KG1 (cell line): Measurements from ENCODE around the gene MAP2K2.
"Not testable (repeated sequence)": the region's sequence is repeated elsewhere in the genome, so short reads cannot be mapped to it uniquely, and the experiment has no call there.

Source experiments
- DNase-seq: peaks from one replicate; lab custom pipeline; 2025; lab: John Stamatoyannopoulos, UW

Gene MAP2K2

DNA sequence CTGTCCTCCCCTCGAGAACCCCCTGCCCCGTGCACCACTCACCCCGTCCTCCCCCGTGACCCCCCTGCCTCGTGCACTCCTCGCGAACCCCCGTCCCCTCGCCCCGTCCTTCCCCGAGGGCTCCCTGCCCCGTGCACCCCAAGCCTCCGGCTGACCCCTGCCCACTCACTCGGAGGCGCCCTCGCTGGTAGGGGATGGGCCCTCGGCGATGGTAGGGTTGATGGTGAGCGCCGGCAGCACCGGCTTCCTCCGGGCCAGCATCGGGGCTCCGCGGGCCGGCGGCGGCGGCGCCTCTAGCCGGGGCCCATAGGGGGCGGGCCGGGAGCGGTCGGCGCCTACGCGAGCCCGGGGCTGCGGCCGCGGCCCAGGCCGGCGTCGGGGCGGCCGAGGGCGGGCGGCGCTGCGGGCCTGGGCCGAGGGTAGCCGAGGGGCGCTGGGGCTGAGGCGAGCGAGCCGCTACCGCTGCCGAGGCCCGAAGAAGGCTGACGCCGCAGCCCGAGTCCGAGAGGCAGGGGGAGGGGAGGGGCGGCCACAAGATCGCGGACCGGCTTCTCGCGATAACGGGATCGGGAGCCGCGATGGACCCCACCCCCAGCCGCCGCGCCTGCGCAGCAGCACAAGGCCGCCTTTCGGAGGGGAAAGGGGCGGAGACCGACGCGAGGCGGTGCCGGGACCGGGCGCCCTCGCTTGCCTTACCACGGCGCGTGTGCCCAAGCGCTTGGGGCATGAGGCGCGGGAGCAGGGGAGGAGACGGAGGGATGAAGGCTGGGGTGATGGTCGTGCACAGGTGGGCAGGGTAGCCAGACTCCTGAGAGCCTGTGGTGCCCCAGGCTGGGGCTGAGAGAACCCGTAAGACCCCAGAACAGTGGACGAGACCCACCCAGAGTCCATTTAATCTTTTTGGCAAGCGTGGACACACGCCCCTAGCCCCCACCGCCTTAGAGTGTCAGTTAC is at the start of gene MAP2K2:
Gene MAP2K2 (minus strand): TSS at position 508 of the 954 bp plus-strand sequence. CDS start 247 bp downstream, at position 261.
- peak; percentile 67 for DNase-seq

- DNase-seq, result no peak
Observed at GRCh38 chr19:4172861-4173473, 49.0 kb upstream of the MAP2K2 start.

DNA sequence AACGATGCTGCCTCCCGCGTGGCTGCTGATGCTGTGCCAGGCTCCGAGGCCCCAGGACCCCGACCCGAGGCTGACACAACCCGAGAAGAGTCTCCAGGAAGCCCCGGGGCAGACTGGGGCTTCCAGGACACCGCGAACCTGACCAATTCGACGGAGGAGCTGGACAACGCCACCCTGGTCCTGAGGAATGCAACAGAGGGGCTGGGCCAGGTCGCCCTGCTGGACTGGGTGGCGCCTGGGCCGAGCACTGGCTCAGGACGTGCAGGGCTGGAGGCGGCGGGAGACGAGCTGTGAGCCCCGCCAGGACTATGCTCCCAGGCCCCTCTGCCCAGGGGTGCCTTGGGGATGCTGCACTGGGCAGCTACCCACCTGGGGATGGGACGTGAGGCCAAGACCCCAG is 47.8 kb upstream of the MAP2K2 start:
- no peak for DNase-seq

DNA sequence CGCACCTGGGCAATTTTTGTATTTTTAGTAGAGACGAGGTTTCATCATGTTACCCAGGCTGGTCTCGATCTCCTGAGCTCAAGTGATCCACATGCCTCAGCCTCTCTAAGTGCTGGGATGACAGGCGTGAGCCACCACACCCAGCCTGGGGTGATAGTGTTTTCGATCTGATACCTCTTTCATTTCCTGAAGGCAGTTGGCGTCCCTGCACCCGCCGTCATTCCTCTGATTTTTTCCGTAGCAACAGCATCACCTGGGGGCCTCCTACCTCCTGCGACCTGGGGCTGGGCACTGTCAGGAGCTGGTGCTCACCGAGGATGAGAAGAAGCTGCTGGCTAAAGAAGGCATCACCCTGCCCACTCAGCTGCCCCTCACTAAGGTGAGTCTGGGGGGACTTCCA is 40.3 kb upstream of the MAP2K2 start:
- DNase-seq, result no peak

DNA sequence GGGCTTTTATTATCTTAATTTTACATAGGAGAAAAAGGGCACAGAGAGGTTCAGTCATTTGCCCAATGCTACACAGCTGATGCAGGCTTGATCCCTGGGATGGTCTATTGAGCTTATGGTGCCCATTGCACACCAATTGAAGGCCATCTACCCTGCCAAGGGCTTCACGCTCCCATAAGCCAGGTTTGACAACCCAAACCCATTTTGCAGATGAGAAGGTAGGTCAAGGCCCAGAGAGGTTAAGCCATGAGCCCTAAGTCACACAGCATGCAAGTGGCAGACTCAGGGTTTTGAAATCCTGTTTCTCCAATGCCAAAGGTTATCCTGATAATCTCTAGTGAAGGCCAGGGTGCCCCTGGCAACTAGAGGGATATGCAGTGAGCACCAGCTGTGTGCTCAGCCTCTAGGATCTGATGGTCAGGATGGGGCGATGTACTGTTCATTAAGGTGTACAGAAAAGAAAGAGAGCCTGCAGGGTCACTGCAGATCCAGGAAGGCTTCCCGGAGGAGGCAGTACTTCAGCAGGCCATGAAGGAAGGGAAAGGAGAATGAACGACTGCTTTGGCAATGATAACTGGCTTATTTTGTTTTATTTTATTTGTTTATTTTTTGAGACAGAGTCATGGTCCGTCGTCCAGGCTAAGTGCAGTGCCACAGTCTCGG is 37.6 kb upstream of the MAP2K2 start:
- no peak for DNase-seq

GRCh38 chr19:4157971-4158370 is 34.0 kb upstream of the MAP2K2 start:
- not testable (repeated sequence) for DNase-seq

DNA sequence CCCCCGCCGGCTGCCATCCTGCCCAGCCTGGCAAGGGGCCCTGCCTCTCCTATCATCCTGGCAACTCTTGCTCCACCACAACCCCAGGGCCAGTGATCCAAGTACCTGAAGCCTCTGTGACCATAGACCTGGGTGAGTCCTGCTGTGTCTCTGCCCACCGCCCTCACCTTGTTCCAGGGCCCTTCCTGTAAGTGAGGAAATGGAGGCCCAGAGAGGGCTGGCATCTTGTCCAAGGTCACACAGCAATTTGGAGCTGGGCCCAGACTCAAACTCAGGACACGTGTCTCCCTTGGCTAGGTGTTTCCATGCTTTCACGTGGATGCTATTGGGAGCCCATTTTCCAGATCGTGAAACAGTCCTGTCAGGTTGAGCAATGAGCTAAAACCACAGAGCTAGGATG is 33.2 kb upstream of the MAP2K2 start:
- no peak for DNase-seq

DNA sequence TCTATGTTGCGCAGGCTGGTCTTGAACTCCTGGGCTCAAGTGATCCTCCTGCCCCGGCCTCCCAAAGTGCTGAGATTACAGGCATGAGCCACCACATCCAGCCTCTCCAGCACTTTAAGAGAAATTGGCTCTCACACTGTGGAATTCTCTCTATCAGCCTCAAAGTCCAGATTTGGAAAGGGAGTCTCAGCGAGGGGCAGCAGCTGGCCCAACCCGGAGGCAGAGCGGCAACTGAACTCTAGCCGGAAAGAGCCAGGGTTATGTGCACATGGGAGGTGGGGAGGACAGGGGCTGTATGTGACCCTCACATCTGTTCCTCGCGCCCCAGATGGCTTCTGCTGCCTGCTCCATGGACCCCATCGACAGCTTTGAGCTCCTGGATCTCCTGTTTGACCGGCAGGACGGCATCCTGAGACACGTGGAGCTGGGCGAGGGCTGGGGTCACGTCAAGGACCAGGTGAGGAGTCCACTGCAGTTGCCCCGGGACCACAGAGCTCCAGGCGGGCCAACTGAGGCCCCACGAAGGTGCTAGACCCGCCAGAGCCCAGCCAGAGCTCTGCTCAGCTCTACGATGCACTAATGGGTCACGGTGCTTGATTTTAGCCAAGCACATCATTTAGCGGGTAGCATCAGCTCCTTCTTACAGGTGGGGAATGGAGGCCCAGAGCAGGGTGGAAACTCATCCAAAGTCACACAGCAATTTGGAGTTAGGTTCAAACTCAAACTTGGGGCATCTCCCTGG is 30.8 kb upstream of the MAP2K2 start:
- no peak for DNase-seq

DNA sequence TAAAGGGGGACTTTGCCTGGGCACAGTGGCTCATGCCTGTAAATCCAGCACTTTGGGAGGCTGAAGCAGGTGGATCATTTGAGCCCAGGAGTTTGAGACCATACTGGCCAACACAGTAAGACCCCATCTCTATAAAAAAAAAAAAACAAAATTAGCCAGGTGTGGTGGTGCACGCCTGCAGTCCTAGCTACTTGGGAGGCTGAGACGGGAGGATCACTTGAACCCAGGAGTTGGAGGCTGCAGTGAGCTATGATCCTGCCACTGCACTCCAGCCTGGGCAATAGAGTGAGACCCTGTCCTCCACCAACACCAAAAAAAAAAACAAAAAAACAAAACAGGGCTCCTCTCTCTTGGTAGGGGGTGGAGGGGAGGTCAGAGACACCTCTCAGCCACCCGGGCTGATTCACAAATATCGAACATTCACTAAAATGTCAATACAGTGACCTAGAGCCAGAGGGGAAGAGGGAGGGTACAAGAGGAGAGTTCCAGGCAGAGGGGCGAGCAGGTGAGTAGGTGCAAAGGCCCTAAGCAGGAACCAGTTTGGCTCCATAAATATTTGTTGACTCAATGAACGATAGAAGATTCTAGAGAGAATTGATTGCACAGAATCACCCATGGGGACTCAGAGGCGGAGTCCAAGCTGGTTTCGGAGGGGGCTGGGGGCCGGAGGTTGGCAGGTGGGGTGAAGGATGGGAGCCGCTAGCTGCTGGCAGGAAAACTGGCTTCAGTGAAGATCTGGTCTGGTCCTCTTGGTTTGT is 28.5 kb upstream of the MAP2K2 start:
- DNase-seq, result no peak

DNA sequence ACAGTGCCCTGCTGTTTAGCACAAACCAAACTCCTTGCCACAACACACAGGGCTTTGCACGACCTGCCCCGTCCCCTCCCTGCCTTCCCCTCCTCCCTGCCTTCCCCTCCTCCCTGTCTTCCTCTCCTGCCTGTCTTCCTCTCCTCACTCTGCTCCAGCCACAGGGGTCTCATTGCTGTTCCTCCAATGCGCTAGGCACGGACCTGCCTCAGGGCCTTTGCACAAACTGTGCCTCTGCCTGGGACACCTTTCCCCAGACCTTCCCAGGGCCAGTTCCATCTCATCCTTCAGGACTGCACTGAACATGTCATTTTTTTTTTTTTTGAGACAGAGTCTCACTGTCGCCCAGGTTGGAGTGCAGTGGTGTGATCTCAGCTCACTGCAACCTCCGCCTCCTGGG is 27.7 kb upstream of the MAP2K2 start:
- DNase-seq, result no peak

DNA sequence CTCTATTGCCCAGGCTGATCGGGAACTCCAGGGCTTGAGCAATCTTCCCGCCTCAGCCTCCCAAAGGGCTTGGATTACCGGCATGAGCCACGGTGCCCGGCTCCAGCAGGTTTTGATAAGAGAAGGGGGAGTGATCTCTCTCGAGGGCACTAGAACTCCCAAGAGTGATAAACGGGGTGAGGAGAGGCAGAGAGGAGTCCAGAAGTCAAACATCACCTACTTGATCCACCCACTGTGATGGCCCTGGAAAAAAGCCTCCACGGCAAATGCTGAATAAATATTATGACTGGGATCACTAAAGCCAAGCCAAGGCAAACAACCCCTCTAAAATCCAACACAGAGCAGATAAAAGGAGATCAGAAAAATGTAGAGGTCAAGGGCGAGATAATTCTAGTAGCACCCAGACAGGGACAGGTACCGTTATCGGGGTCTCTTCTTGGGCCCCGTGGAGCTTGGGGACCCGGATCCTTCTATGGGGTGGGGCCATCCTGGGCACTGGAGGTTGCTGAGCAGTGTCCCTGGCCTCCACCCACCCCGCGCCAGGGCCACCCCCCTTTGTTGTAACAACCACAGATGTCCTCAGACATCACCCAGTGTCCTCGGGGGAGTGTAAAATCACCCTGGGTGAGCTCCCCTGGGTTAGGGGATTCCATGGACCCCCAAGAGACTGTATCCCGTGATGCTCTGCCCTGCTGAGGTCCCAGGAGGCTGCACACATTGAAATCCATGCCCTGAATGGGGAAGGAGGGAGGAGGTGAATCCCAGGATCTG is 25.8 kb upstream of the MAP2K2 start:
- no peak for DNase-seq

GRCh38 chr19:4144666-4145249 is 20.8 kb upstream of the MAP2K2 start:
- DNase-seq, result no peak

GRCh38 chr19:4142916-4143315 is 19.0 kb upstream of the MAP2K2 start:
- DNase-seq, result not testable (repeated sequence)

DNA sequence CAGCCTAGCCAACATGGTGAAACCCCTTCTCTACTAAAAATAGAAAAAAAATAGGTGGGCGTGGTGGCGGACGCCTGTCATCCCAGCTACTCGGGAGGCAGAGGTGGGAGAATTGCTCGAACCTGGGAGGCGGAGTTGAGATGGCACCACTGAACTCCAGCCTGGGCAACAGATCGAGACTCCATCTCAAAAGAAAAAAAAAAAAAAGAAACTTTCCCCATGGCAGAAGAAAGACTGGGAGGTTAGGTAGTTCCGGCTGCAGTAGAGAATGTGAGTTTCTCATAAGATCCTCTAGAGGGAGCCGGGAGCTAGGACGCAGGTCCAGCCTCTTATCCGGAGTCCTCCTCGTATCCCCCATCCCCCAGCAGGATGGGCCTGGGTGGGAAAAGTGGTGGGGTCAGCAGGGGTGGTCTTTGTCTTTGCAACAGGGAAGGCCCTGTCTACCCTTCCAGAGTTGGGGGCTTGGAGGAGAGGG is 16.4 kb upstream of the MAP2K2 start:
- no peak for DNase-seq

DNA sequence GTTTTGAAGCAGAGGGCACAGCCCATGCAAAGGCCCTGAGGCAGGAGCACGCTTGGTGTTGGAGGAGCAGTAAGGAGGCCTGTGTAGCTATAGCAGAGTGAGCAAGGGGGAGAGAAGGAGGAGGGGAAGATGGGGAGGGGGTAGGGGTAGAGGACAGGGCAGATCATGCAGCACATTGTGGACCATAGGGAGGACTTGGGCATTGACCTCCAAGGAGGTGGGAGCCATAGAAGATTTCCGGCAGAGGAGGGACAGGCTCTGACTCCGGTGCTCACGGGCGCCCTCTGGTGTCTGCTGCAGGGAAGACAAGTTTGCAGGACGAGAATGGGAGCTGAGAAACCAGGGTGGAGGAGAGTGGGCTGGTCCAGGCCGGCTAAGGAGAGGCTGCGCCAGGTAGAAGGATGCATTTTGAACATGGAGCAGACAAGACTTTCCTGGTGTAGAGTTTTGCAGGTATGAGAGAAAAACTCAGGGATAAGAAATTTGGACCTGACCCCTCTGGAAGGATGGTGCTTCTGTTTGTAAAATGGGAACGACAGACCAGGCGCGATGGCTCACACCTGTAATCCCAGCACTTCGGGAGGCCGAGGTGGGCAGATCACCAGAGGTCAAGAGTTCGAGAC is 15.8 kb upstream of the MAP2K2 start:
- DNase-seq, result peak; percentile 17

DNA sequence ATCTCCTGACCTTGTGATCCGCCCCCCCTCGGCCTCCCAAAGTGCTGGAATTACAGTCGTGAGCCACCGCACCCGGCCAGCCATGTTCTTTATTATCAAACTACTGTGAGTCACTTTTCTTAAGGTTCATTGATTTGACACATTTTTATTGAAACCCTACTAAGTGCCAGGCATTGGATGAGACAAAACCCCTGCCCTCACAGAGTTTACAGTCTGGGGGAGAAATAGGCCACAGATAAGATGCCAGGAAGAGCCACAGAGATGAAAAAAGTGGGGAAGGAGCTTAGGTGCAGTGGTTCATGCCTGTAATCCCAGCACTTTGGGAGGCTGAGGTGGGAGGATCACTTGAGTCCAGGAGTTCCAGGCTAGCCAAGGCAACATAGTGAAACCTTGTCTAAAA is 14.5 kb upstream of the MAP2K2 start:
- DNase-seq, result no peak

GRCh38 chr19:4136680-4137088 is 12.8 kb upstream of the MAP2K2 start:
- DNase-seq, result no peak

- DNase-seq, result not testable (repeated sequence)
Observed at GRCh38 chr19:4135386-4135785, 11.5 kb upstream of the MAP2K2 start.

DNA sequence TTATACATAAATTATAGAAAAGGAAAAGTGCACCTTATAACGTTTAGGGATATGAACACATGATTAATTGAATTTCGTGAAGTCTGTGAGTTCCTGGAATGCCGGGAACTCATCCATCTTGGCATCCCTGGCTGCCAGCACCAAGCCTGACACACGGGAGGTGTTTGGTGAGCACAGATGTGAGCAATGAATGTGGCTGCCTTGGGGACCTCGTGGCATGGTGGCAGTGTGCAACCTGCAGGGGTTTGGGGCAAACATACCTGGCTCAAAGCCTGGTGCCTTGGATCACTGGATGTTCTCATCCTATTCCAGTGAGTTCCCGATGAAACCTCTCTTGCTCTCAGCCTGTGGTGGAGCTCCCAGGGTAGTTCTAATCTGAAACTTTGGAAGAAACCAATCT is 10.4 kb upstream of the MAP2K2 start:
- no peak for DNase-seq
